ENCODE results near the gene AK5.

GRCh38 chr1:77232829-77233228, 49.0 kb upstream of the AK5 start:
- no peak for TF ChIP-seq CTCF (IDR thresholded peaks at IDR 0.05)
- no peak for TF ChIP-seq POLR2A (IDR thresholded peaks at IDR 0.05)
